Naive thymus-derived CD4-positive, alpha-beta T cell (primary cell): ENCODE data around the gene MRPL38. TPM values are rescaled to one million over a fixed set of nuclear protein-coding genes. Genes with fewer than 3 reads are reported as not detected.

Experiments used
- ATAC-seq: fragments of 150-1000 bp; cut with Tn5 transposase; 2 replicates; pipeline ENCODE4 v1.10.0; 2021; ENCODE audit warnings: mild to moderate bottlenecking, moderate library complexity
- CTCF ChIA-PET: fragments of 350-600 bp; sonication (Branson Sonifier 250); formaldehyde crosslinking; loops from one replicate; lab custom pipeline; 2021; ENCODE audit warnings: antibody characterized with exemption; lab: Charles Lee
- POLR2A ChIA-PET: fragments of 350-600 bp; sonication (Branson Sonifier 250); formaldehyde crosslinking; loops from one replicate; lab custom pipeline; 2021; ENCODE audit warnings: antibody characterized with exemption, inconsistent platforms; lab: Charles Lee
- DNase-seq, 9 donors: peaks; one replicate each; pipeline versions ENCODE4 v3.0.0 to v3.0.0-alpha.2; 2020 to 2022; ENCODE audit warnings: mixed read lengths in 1 of 9
- H3K27ac ChIP-seq: one replicate; pipeline ENCODE4 v1.7.0; 2013; ENCODE audit warnings: mild to moderate bottlenecking, low read depth, low read length, moderate library complexity
- H3K27me3 ChIP-seq, 2 donors: one replicate each; pipeline ENCODE4 v1.7.0; 2013; ENCODE audit warnings: low read length in 2 of 2, mild to moderate bottlenecking in 2 of 2, moderate library complexity in 2 of 2; ENCODE audit not compliant: control insufficient read depth in 2 of 2, insufficient read depth in 2 of 2
- H3K36me3 ChIP-seq, 3 experiments: 1 replicate in 2 of 3; 2 replicates in 1 of 3; pipeline ENCODE4 v1.7.0; 2013; ENCODE audit warnings: low read length in 3 of 3, mild to moderate bottlenecking in 3 of 3, moderate library complexity in 1 of 3; ENCODE audit not compliant: insufficient read depth in 3 of 3, control insufficient read depth in 2 of 3
- H3K4me1 ChIP-seq, 2 donors: one replicate each; pipeline ENCODE4 v1.7.0; 2013; ENCODE audit warnings: low read length in 2 of 2, mild to moderate bottlenecking in 2 of 2, moderate library complexity in 1 of 2; ENCODE audit not compliant: control insufficient read depth in 2 of 2, insufficient read depth in 2 of 2
- H3K4me3 ChIP-seq: 2 replicates; pipeline ENCODE4 v1.7.0; 2013; ENCODE audit warnings: mild to moderate bottlenecking, low read length
- H3K9me3 ChIP-seq, 3 experiments: 1 replicate in 2 of 3; 2 replicates in 1 of 3; pipeline ENCODE4 v1.7.0; 2013; ENCODE audit warnings: low read length in 3 of 3; ENCODE audit not compliant: control insufficient read depth in 2 of 3
- H3K27ac Mint-ChIP-seq, 9 donors: one replicate each; pipeline ENCODE4 v1.8.0; 2020 to 2022; ENCODE audit warnings: mixed read lengths in 9 of 9, mild to moderate bottlenecking in 8 of 9, moderate library complexity in 5 of 9, inconsistent platforms in 2 of 9
- H3K27me3 Mint-ChIP-seq, 5 donors: one replicate each; pipeline ENCODE4 v1.8.0; 2021 to 2022; ENCODE audit warnings: mixed read lengths in 5 of 5, mild to moderate bottlenecking in 1 of 5
- H3K36me3 Mint-ChIP-seq, 5 donors: one replicate each; pipeline ENCODE4 v1.8.0; 2020 to 2022; ENCODE audit warnings: mixed read lengths in 5 of 5, mild to moderate bottlenecking in 3 of 5, inconsistent platforms in 1 of 5
- H3K4me1 Mint-ChIP-seq, 7 donors: one replicate each; pipeline ENCODE4 v1.8.0; 2020 to 2022; ENCODE audit warnings: mixed read lengths in 7 of 7, mild to moderate bottlenecking in 3 of 7, inconsistent platforms in 1 of 7
- H3K4me3 Mint-ChIP-seq, 10 donors: one replicate each; pipeline ENCODE4 v1.8.0; 2020 to 2022; ENCODE audit warnings: mild to moderate bottlenecking in 10 of 10, mixed read lengths in 10 of 10, moderate library complexity in 6 of 10, inconsistent platforms in 2 of 10
- H3K9me3 Mint-ChIP-seq, 11 donors: one replicate each; pipeline ENCODE4 v1.8.0; 2020 to 2022; ENCODE audit warnings: mixed read lengths in 11 of 11, mild to moderate bottlenecking in 4 of 11, inconsistent platforms in 1 of 11, moderate library complexity in 1 of 11
- intact Hi-C, 2 donors: fragments of 100-400 bp; cut with micrococcal nuclease; formaldehyde crosslinking; loops; one replicate each; pipeline ENCODE4 v1.15.1; 2023
- polyA plus RNA-seq, 2 donors: library from polyadenylated mRNA; unstranded; fragments of 300-500 nt; fragmentation: Illumina TruSeq; gene quantifications; one replicate each; pipeline ENCODE4 v1.2.3, GENCODE V29; 2021
- total RNA-seq, 6 experiments: library from RNA in 5 of 6; stranded (reverse) in 5 of 6; gene quantifications; 1 replicate in 5 of 6; 2 replicates in 1 of 6; pipeline ENCODE4 v1.2.3 and lab custom pipeline; 2021 to 2026

MRPL38 gene
- total and polyA plus RNA-seq, 7 experiments from 2014 or later, result 64.6 to 154 (median 101) TPM

GRCh38 chr17:75881678-75882454 lies 22.8 kb downstream of the MRPL38 start:
- ATAC-seq (no peak), DNase-seq (no peak)
- peaks cover 6 to 8% of the 10 kb centered on the region in 2 donors for H3K4me1 ChIP-seq
- H3K4me3 Mint-ChIP-seq, result peak overlapping the region in 7 of 10 donors; percentile 2 to 57 (median 38)
- ChIA-PET POLR2A (interaction anchor here (0.6 to 20.0 kb wide), 4 partner anchors 14 to 513 kb away, joined by 3 to 354 read pairs (median 8); partner anchors contain the start of genes TRIM65 and WBP2), CTCF (no interaction called here)
- peak overlapping the region in 4 of 9 donors; percentile 32 to 51 (median 40) for H3K27ac Mint-ChIP-seq
- no peaks in the 10 kb centered on the region for H3K9me3 Mint-ChIP-seq
- no peak overlapping the region for H3K4me3 ChIP-seq
- peaks cover 0 to 28% (median 0%) of the 10 kb centered on the region in 5 donors for H3K27me3 Mint-ChIP-seq
- H3K9me3 ChIP-seq, result no peaks in the 10 kb centered on the region
- no peaks in the 10 kb centered on the region for H3K27me3 ChIP-seq
- intact Hi-C loops, result no loop called here
- H3K36me3 Mint-ChIP-seq, result peaks cover 0 to 2% (median 0%) of the 10 kb centered on the region in 5 donors
- peaks cover 11 to 34% (median 25%) of the 10 kb centered on the region in 7 donors for H3K4me1 Mint-ChIP-seq
- H3K36me3 ChIP-seq, result no peaks in the 10 kb centered on the region
- no peak overlapping the region for H3K27ac ChIP-seq

- no peaks in the 10 kb centered on the region for H3K27me3 ChIP-seq
- H3K36me3 Mint-ChIP-seq, result peaks cover 0 to 3% (median 0%) of the 10 kb centered on the region in 5 donors
- no peaks in the 10 kb centered on the region for H3K9me3 Mint-ChIP-seq
- no peak overlapping the region for H3K4me3 ChIP-seq
- ChIA-PET POLR2A (interaction anchor here (20.0 kb wide), 1 partner anchor 22 kb away, joined by 354 read pairs; the partner anchor contains the start of gene WBP2), CTCF (interaction anchor here (0.7 to 3.5 kb wide), 2 partner anchors 16 to 20 kb away, joined by 3 to 20 read pairs; partner anchors contain the start of gene TRIM65)
- no peaks in the 10 kb centered on the region for H3K36me3 ChIP-seq
- H3K4me1 ChIP-seq, result peaks cover 19 to 24% of the 10 kb centered on the region in 2 donors
- no peak overlapping the region for H3K27ac ChIP-seq
- H3K27me3 Mint-ChIP-seq, result peaks cover 0 to 28% (median 0%) of the 10 kb centered on the region in 5 donors
- peak overlapping the region in 2 of 9 donors; percentile 14 to 48 for H3K27ac Mint-ChIP-seq
- H3K9me3 ChIP-seq, result no peaks in the 10 kb centered on the region
- DNase-seq, result no peak
- ATAC-seq, result no peak
- intact Hi-C loops, result no loop called here
- H3K4me3 Mint-ChIP-seq, result peak overlapping the region in 3 of 10 donors; percentile 25 to 34 (median 27)
- peaks cover 24 to 49% (median 40%) of the 10 kb centered on the region in 7 donors for H3K4me1 Mint-ChIP-seq
Observed at GRCh38 chr17:75880266-75880665, 24.4 kb downstream of the MRPL38 start.

DNA sequence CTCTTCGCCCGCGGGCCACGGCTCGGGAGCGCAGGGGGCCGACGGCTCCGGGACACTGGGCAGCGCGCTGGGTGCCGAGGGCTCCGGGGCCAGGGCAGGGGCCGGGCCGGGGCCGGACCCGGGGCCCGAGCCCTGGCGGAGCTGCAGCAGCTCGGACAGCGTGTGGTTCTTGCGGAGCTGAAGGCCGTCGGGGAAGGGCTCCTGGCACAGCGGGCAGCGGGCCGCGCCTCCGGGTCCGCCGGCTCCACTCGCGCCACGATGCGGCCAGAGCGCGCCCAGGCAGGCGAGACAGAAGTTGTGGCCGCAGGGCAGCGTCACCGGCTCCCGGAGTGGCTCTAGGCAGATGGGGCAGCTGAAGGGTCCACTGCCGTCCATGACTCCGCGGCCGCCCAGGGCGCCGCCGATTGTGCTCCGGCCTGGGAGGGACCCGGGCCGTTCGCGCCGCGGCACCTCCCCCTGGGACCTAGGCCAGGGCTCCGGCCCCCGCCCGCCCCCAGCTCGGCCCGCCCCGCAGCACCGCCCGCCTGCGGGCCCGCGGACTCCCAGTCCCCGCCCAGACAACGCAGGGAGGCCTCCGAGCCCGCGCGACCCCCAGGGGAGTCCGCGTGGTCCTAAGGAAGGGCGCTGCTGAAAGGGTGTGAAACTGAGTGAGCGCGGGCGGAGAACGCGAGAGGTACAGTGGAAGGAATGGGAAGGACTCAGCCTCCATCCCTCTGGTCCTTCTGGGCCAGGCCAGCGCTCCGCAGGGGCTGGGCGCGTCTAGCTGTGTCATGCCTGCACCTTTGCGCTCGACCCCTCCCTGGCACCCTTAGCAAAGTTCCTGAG lies 26.3 kb downstream of the MRPL38 start, which contains the start of gene TRIM47:
TRIM47 (minus strand) TSS at position 408 of the 825 bp plus-strand sequence; CDS start at position 375, 33 bp downstream.
- Histone ChIP-seq H3K27ac (peak within 1 kb of the TSS; percentile 70), H3K36me3 (no peaks in the 10 kb centered on the region), H3K4me1 (peaks cover 20 to 26% of the 10 kb centered on the region in 2 donors), H3K9me3 (no peaks in the 10 kb centered on the region), H3K4me3 (peak within 1 kb of the TSS; percentile 74), H3K27me3 (no peaks in the 10 kb centered on the region)
- ChIA-PET POLR2A (interaction anchor here (0.8 to 20.0 kb wide), 9 partner anchors 18 to 101 kb away, joined by 3 to 354 read pairs (median 5); partner anchors contain the start of genes MRPL38, TRIM65, UNC13D and UNK), CTCF (interaction anchor here (0.6 to 3.5 kb wide), 6 partner anchors 12 to 403 kb away, joined by 3 to 20 read pairs (median 6); partner anchors contain the start of gene TRIM65)
- DNase-seq, result peak in 1 of 9 donors; percentile 46
- Mint-ChIP-seq H3K9me3 (no peaks in the 10 kb centered on the region), H3K4me3 (peak within 1 kb of the TSS; percentile 83 to 99 (median 90)), H3K27ac (peak within 1 kb of the TSS; percentile 67 to 97 (median 89)), H3K4me1 (peaks cover 24 to 54% (median 47%) of the 10 kb centered on the region in 7 donors), H3K27me3 (peaks cover 0 to 28% (median 0%) of the 10 kb centered on the region in 5 donors), H3K36me3 (peaks cover 0 to 2% (median 0%) of the 10 kb centered on the region in 5 donors)
- intact Hi-C loops, result loop anchor here in 1 of 2 donors (1.0 kb wide), 1 partner anchor 22 kb away; no protein-coding TSS in a partner anchor
- ATAC-seq, result peak; percentile 18

DNA sequence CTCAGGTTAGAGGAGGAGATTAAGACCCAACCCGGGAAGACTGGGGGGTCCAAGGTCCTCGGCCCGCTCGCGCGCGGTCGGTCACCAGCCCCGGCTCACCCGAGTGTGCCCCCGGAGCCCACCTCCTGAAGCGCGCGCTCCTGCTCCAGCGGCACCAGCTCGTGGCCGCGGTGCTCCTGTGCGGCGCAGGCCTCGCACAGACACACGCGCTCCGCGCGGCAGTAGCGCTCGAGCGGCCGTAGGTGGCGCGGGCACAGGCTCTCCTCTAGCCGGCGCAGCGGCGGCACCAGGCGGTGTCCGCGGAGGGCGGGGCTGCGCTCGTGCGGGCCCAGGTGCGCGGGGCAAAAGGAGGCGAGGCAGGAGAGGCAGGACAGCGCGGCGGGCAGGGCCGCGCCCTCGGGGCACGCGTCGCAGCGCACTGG lies 26.9 kb downstream of the MRPL38 start:
- peak; percentile 89 for ATAC-seq
- Mint-ChIP-seq H3K27me3 (peaks cover 0 to 28% (median 0%) of the 10 kb centered on the region in 5 donors), H3K9me3 (no peaks in the 10 kb centered on the region), H3K27ac (peak overlapping the region; percentile 67 to 97 (median 89)), H3K36me3 (peaks cover 0 to 2% (median 0%) of the 10 kb centered on the region in 5 donors), H3K4me3 (peak overlapping the region; percentile 83 to 99 (median 90)), H3K4me1 (peaks cover 28 to 57% (median 50%) of the 10 kb centered on the region in 7 donors)
- peak overlapping the region; percentile 70 for H3K27ac ChIP-seq
- no peaks in the 10 kb centered on the region for H3K36me3 ChIP-seq
- POLR2A ChIA-PET, result interaction anchor here (0.6 to 20.0 kb wide), 11 partner anchors 15 to 133 kb away, joined by 3 to 354 read pairs (median 4); partner anchors contain the start of genes MRPL38, TRIM65, UNC13D and UNK
- peaks cover 25 to 30% of the 10 kb centered on the region in 2 donors for H3K4me1 ChIP-seq
- CTCF ChIA-PET, result interaction anchor here (0.8 to 3.5 kb wide), 6 partner anchors 11 to 34 kb away, joined by 3 to 25 read pairs (median 10); partner anchors contain the start of genes TRIM65 and UNC13D
- no peaks in the 10 kb centered on the region for H3K9me3 ChIP-seq
- DNase-seq, result peak; percentile 56 to 77 (median 69)
- intact Hi-C loops, result loop anchor here (1.0 to 2.0 kb wide), 3 partner anchors 19 to 27 kb away; partner anchors contain the start of genes MRPL38 (in 2 of the 2) and TRIM65 (in 1 of the 2)
- H3K4me3 ChIP-seq, result peak overlapping the region; percentile 74
- H3K27me3 ChIP-seq, result no peaks in the 10 kb centered on the region

DNA sequence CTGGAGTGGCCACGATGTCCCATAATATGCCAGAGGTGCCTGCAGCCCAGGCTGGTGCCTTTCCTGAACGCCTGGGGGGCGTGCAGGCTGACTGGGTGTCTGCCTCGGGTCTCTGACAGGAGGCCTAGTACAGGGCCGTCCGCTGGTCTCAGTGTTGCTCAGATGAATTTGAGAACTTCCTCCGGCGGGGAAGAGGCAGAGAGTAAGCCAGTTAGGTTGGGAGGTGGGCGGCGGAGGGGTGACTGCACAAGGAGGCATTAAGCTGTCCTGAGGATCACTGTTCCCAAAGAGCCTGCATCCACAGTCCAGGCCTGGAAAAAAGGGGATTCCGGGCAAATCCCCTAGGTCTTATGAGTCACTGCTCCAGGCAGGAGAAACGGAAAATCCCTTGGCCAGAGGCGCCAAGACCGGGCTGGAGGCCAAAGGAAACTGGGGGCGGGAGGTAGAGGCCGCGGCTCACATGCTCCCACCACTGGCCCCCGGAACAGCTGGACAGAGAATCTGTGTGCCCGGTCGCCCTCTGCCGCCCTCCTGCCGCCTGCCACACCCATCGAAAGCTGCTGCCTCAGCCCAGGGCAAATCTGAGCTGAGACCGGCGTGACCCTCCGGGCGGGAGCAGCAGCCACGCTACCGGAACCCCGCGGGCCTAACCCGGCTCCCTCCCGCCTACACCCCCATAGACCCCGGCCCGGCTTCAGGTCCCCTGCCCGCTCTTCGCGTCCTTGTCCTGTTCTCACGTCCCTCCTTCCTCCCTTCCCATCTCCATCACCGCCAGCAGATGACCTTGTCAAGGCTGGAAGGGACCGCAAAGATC lies 27.5 kb downstream of the MRPL38 start:
- Mint-ChIP-seq H3K27ac (peak overlapping the region; percentile 88 to 97 (median 91)), H3K4me3 (peak overlapping the region; percentile 83 to 99 (median 90)), H3K4me1 (peaks cover 31 to 60% (median 52%) of the 10 kb centered on the region in 7 donors), H3K36me3 (peaks cover 0 to 2% (median 0%) of the 10 kb centered on the region in 5 donors), H3K9me3 (no peaks in the 10 kb centered on the region), H3K27me3 (peaks cover 0 to 28% (median 0%) of the 10 kb centered on the region in 5 donors)
- DNase-seq (peak in 4 of 9 donors; percentile 22 to 52 (median 34)), ATAC-seq (no peak)
- intact Hi-C loops, result loop anchor here (1.0 to 2.0 kb wide), 7 partner anchors 13 to 102 kb away; partner anchors contain the start of genes MRPL38 (in 2 of the 2), TRIM65 (in 2 of the 2), ACOX1 (in 1 of the 2) and FBF1 (in 1 of the 2)
- H3K27ac ChIP-seq, result peak overlapping the region; percentile 70
- no peaks in the 10 kb centered on the region for H3K36me3 ChIP-seq
- H3K27me3 ChIP-seq, result no peaks in the 10 kb centered on the region
- H3K9me3 ChIP-seq, result no peaks in the 10 kb centered on the region
- ChIA-PET CTCF (interaction anchor here (0.7 to 3.5 kb wide), 8 partner anchors 10 to 33 kb away, joined by 3 to 25 read pairs (median 10); partner anchors contain the start of genes TRIM65, UNC13D and WBP2), POLR2A (interaction anchor here (0.6 to 20.0 kb wide), 10 partner anchors 16 to 213 kb away, joined by 3 to 354 read pairs (median 3); partner anchors contain the start of genes TRIM65, UNK and WBP2)
- peak overlapping the region; percentile 74 for H3K4me3 ChIP-seq
- peaks cover 30 to 36% of the 10 kb centered on the region in 2 donors for H3K4me1 ChIP-seq
